ENCODE data around the gene TRIM37.
"Not testable (repeated sequence)": the region's sequence is repeated elsewhere in the genome, so short reads cannot be mapped to it uniquely, and the experiment has no call there.

TRIM37 gene

GRCh38 chr17:58991718-58992331, 114.9 kb downstream of the TRIM37 start:
- no peak for DNase-seq

GRCh38 chr17:58989629-58990028, 117.1 kb downstream of the TRIM37 start:
- no peak for DNase-seq

- DNase-seq: no peak
These were observed 120.7 kb downstream of the TRIM37 start for GRCh38 chr17:58985971-58986370.

GRCh38 chr17:58985367-58985766, 121.3 kb downstream of the TRIM37 start:
- DNase-seq: no peak

GRCh38 chr17:58982626-58983025, 124.1 kb downstream of the TRIM37 start:
- no peak for DNase-seq

GRCh38 chr17:58980706-58981481, 125.8 kb downstream of the TRIM37 start:
- no peak for DNase-seq

GRCh38 chr17:58976541-58976940, 130.1 kb downstream of the TRIM37 start:
- no peak for DNase-seq

GRCh38 chr17:58974354-58974753, 132.3 kb downstream of the TRIM37 start:
- no peak for DNase-seq

GRCh38 chr17:58970609-58971450, 135.8 kb downstream of the TRIM37 start:
- no peak for DNase-seq

GRCh38 chr17:58969612-58970011, 137.1 kb downstream of the TRIM37 start:
- no peak for DNase-seq

- peak; percentile 89 for DNase-seq
These were observed 137.5 kb downstream of the TRIM37 start for GRCh38 chr17:58969156-58969555.

- peak; percentile 63 for DNase-seq
These were observed 138.1 kb downstream of the TRIM37 start for GRCh38 chr17:58968426-58969061.

GRCh38 chr17:58966208-58966607, 140.5 kb downstream of the TRIM37 start:
- DNase-seq: no peak

- no peak for DNase-seq
These were observed 141.5 kb downstream of the TRIM37 start for GRCh38 chr17:58965221-58965620.

- DNase-seq: peak; percentile 47
These were observed 146.6 kb downstream of the TRIM37 start for GRCh38 chr17:58960068-58960467.

- not testable (repeated sequence) for DNase-seq
These were observed 149.0 kb downstream of the TRIM37 start for GRCh38 chr17:58957725-58958073.

- no peak for DNase-seq
These were observed 149.5 kb downstream of the TRIM37 start for GRCh38 chr17:58956997-58957724.

GRCh38 chr17:58954358-58954757, 152.3 kb downstream of the TRIM37 start:
- DNase-seq: not testable (repeated sequence)

- no peak for DNase-seq
These were observed 158.9 kb downstream of the TRIM37 start for GRCh38 chr17:58947824-58948223.

GRCh38 chr17:58947411-58947810, 159.3 kb downstream of the TRIM37 start:
- DNase-seq: no peak

GRCh38 chr17:58944166-58944565, 162.5 kb downstream of the TRIM37 start:
- no peak for DNase-seq

GRCh38 chr17:58936295-58936694, 170.4 kb downstream of the TRIM37 start:
- DNase-seq: no peak

GRCh38 chr17:58932956-58933355, 173.7 kb downstream of the TRIM37 start:
- DNase-seq: peak; percentile 8
